Measurements from ENCODE around the gene TOP1. TPM values are rescaled to one million over a fixed set of nuclear protein-coding genes. Genes with fewer than 3 reads are reported as not detected.

Gene TOP1
- total and polyA plus RNA-seq, 8 donors = 14.8 to 46.2 (median 21.7) TPM

DNA sequence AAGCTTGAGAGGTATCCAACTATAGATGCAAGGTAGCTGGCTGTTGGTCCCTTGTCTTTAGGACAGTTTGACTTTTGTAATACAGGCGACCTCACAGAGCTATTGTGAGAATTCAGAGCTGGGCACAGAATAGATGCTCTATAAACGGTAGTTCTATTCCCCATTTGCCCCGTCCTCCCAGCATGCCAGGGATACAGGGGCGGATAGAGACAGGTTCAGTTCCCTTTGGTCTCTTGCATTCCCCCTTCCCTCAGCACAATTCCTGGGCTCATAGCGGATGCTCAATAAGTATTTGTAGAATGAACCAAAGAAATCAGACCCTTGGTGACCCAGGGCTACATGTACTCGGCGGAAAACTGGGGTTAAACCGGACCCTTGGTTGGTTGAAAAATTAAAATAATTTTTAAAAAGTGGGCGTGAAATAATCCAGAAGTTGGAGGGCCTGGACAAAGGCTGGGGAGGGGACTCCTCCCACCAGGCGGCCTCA is 707 bp upstream of the TOP1 start:
- Histone ChIP-seq H3K9me3 (no peaks in the 10 kb centered on the region), H3K36me3 (no peaks in the 10 kb centered on the region), H3K27ac (peak overlapping the region; percentile 48 to 99 (median 97)), H3K4me3 (peak overlapping the region; percentile 87 to 96 (median 90)), H3K27me3 (no peaks in the 10 kb centered on the region), H3K4me1 (peaks cover 31 to 39% (median 36%) of the 10 kb centered on the region in 4 donors)
- no peak for DNase-seq
- WGBS, 5 donors = 22 to 31% (median 29%) methylated on average over 10 of the region's 10 CpGs
- TF ChIP-seq EP300 (IDR thresholded peaks at IDR 0.05) = no peak
- TF ChIP-seq POLR2AphosphoS5 (IDR thresholded peaks at IDR 0.05) = no peak
- TF ChIP-seq, protein P1, sequence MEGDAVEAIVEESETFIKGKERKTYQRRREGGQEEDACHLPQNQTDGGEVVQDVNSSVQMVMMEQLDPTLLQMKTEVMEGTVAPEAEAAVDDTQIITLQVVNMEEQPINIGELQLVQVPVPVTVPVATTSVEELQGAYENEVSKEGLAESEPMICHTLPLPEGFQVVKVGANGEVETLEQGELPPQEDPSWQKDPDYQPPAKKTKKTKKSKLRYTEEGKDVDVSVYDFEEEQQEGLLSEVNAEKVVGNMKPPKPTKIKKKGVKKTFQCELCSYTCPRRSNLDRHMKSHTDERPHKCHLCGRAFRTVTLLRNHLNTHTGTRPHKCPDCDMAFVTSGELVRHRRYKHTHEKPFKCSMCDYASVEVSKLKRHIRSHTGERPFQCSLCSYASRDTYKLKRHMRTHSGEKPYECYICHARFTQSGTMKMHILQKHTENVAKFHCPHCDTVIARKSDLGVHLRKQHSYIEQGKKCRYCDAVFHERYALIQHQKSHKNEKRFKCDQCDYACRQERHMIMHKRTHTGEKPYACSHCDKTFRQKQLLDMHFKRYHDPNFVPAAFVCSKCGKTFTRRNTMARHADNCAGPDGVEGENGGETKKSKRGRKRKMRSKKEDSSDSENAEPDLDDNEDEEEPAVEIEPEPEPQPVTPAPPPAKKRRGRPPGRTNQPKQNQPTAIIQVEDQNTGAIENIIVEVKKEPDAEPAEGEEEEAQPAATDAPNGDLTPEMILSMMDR (IDR thresholded peaks at IDR 0.05) = no peak
- TF ChIP-seq POLR2A (IDR thresholded peaks at IDR 0.05) = no peak
- intact Hi-C loops (cut with DNase I; ENCODE audit: low total_unique reads) = no loop called here

DNA sequence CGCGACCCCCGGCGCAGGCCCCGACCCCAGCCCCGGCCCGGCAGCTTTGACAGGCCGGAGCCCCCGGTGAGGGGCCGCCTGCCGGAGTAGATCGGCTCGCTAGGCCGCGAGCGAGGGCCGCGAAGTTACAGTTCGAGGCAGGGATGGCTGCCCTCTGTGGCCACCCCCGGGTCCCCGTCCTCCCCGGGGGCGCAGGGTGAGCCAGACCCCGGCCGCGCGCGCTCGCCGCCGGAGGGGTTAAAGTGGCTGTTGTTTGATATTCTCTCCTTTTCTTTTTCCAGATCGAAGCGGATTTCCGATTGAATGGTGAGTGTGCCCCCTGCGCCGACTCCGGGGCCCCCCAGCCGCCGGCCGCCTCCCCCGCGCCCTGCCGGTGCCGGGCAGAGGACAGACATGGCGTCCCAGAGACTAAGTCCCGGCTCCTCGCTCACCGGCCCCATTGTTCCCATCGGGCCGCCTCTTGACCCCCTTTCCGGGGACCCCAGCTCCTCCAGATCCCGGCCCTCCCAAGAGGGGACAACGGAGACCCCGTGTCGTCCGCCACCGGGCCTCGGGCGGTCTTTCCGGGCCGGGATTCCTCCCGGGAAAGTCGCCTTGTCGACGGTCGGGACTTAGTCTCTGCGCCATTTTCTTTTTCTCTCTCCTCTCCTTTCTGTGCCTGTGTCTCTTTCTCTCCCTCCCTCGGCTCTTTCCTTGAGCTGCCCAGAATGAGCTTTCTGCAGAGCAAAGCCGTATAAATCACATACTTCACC is 704 bp downstream of the TOP1 start:
- TF ChIP-seq, protein P1 (IDR thresholded peaks at IDR 0.05) = no peak
- TF ChIP-seq EP300 (IDR thresholded peaks at IDR 0.05) = no peak
- H3K27me3 ChIP-seq = no peaks in the 10 kb centered on the region
- H3K4me3 ChIP-seq = peak overlapping the region; percentile 87 to 96 (median 90)
- WGBS, 5 donors = 0% methylated on average over 22 to 69 of the region's 69 CpGs
- no peaks in the 10 kb centered on the region for H3K9me3 ChIP-seq
- peak in 1 of 2 donors; percentile 68 for DNase-seq
- intact Hi-C loops (cut with DNase I; ENCODE audit: low total_unique reads) = no loop called here
- peaks cover 41 to 53% (median 48%) of the 10 kb centered on the region in 4 donors for H3K4me1 ChIP-seq
- no peaks in the 10 kb centered on the region for H3K36me3 ChIP-seq
- H3K27ac ChIP-seq = peak overlapping the region; percentile 95 to 99 (median 97)

DNA sequence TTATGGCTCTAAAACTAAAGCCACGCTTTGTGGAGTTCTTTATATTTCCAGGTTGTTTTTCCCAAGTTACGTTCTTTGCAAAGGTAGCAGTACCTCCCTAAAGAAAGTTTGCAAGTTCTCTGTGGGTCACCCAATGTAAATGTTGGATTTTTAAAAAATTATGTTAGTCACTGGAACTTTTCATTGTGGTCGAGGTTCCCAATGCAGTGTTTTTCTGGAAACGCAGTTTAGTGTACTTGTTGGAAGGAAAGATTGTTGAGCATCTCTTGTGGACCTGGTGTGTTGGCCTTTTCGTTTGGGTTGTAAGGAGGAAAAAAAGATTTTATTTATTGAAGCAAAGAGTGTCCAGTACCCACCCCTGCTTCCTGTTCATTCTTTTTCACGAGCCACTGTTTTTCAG is 1.4 kb downstream of the TOP1 start:
- no peak for TF ChIP-seq POLR2A (IDR thresholded peaks at IDR 0.05)
- TF ChIP-seq, protein P1 (IDR thresholded peaks at IDR 0.05) = no peak
- TF ChIP-seq EP300 (IDR thresholded peaks at IDR 0.05) = no peak
- no peak for TF ChIP-seq POLR2AphosphoS5 (IDR thresholded peaks at IDR 0.05)
- H3K36me3 ChIP-seq = no peaks in the 10 kb centered on the region
- no peaks in the 10 kb centered on the region for H3K9me3 ChIP-seq
- DNase-seq = no peak
- 9 to 14% (median 10%) methylated on average over 6 of the region's 6 CpGs for WGBS, 5 donors
- H3K4me1 ChIP-seq = peaks cover 42 to 61% (median 52%) of the 10 kb centered on the region in 4 donors
- peak overlapping the region; percentile 87 to 96 (median 90) for H3K4me3 ChIP-seq
- intact Hi-C loops (cut with DNase I; ENCODE audit: low total_unique reads) = no loop called here
- H3K27ac ChIP-seq = peak overlapping the region in 4 of 5 donors; percentile 96 to 99 (median 98)
- no peaks in the 10 kb centered on the region for H3K27me3 ChIP-seq

DNA sequence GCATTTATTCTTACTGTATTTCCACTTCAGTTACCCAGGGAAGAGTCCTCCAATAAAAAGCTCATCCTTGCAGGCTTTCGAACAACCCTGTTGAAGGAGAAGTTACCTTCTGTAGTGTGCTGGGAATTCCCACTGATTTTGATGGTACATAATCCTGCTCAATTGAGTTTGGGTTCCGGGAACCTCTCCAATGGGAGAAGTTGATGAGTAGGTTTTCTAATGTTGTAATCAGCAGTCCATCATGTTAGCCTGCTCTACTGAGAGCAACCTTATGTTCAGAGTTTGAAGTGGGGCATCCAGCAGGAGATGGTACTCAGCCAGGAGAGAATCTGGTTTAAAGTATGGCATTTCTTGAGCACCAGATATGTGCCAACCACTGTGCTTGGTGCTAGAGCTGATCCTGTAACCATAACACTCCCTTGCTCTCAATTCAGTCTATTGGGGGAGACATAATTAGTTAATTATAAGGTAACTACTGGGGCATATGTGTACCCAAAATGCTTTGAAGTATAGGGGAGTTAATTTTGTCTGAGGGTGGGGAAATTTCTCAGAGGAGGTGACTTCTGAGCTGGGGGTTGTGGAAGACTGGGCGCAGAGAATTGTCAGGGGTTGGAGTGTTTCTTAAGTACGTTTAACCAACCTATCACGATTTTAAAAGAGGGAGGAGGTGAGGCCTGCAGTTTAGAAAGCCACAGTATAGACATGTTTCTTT is 2.1 kb downstream of the TOP1 start:
- Histone ChIP-seq H3K4me3 (peak overlapping the region; percentile 87 to 96 (median 90)), H3K36me3 (no peaks in the 10 kb centered on the region), H3K27me3 (no peaks in the 10 kb centered on the region), H3K4me1 (peaks cover 42 to 66% (median 55%) of the 10 kb centered on the region in 4 donors), H3K27ac (peak overlapping the region in 4 of 5 donors; percentile 96 to 99 (median 98)), H3K9me3 (no peaks in the 10 kb centered on the region)
- intact Hi-C loops (cut with DNase I; ENCODE audit: low total_unique reads) = no loop called here
- peak in 1 of 2 donors; percentile 44 for DNase-seq
- 45 to 52% (median 49%) methylated on average over 5 of the region's 5 CpGs for WGBS, 5 donors
- TF ChIP-seq EP300 (IDR thresholded peaks at IDR 0.05) (no peak), POLR2AphosphoS5 (IDR thresholded peaks at IDR 0.05) (peak in 2 of 3 donors; percentile 5 to 55)
- TF ChIP-seq, protein P1 (IDR thresholded peaks at IDR 0.05) = peak in 1 of 7 experiments; percentile 3

All from stomach (tissue), 9 donors.